MM.1S (cell line): ENCODE measurements around the gene GALNT9.

Experiments
- DNase-seq: peaks from one replicate; pipeline ENCODE4 v3.0.0-alpha.2; 2015
- H2AFZ ChIP-seq: fragments of 300-600 bp; sonication (generic); 2 replicates; pipeline ENCODE4 v1.6.0; 2016; ENCODE audit warnings: antibody characterized with exemption, low read length
- H3F3A ChIP-seq: fragments of 300-600 bp; sonication (generic); 2 replicates; pipeline ENCODE4 v1.6.1; 2016; ENCODE audit warnings: mild to moderate bottlenecking, antibody characterized with exemption, low read length, moderate library complexity, mixed read lengths; ENCODE audit not compliant: insufficient read depth
- H3K27ac ChIP-seq: fragments of 300-600 bp; sonication (generic); 2 replicates; pipeline ENCODE4 v1.5.1; 2016; ENCODE audit warnings: mild to moderate bottlenecking, low read length
- H3K27me3 ChIP-seq: fragments of 300-600 bp; sonication (generic); replicated peaks from 2 replicates; pipeline ENCODE4 v1.6.0; 2016; ENCODE audit warnings: low read length; ENCODE audit not compliant: insufficient read depth
- H3K36me3 ChIP-seq: fragments of 300-600 bp; sonication (generic); replicated peaks from 2 replicates; pipeline ENCODE4 v1.6.1; 2016; ENCODE audit warnings: mild to moderate bottlenecking, low read length, mixed read lengths; ENCODE audit not compliant: insufficient read depth
- H3K4me1 ChIP-seq: fragments of 300-600 bp; sonication (generic); 2 replicates; pipeline ENCODE4 v1.6.1; 2016; ENCODE audit warnings: low read length, mixed read lengths
- H3K4me2 ChIP-seq: fragments of 300-600 bp; sonication (generic); 2 replicates; pipeline ENCODE4 v1.6.0; 2016; ENCODE audit warnings: low read depth, low read length
- H3K4me3 ChIP-seq: fragments of 300-600 bp; sonication (generic); 2 replicates; pipeline ENCODE4 v1.5.1; 2016; ENCODE audit warnings: low read length, mixed read lengths
- H3K79me2 ChIP-seq: fragments of 300-600 bp; sonication (generic); 2 replicates; pipeline ENCODE4 v1.6.1; 2016; ENCODE audit warnings: mixed run types, low read length, mixed read lengths
- H3K9ac ChIP-seq: fragments of 300-600 bp; sonication (generic); 2 replicates; pipeline ENCODE4 v1.6.1; 2016; ENCODE audit warnings: low read length, mixed read lengths
- H3K9me2 ChIP-seq: fragments of 300-600 bp; sonication (generic); replicated peaks from 2 replicates; pipeline ENCODE4 v1.6.1; 2016; ENCODE audit warnings: mild to moderate bottlenecking, low read length, mixed read lengths; ENCODE audit not compliant: insufficient read depth
- H3K9me3 ChIP-seq: fragments of 300-600 bp; sonication (generic); replicated peaks from 2 replicates; pipeline ENCODE4 v1.6.1; 2016; ENCODE audit warnings: mild to moderate bottlenecking, low read length, mixed read lengths; ENCODE audit not compliant: insufficient read depth
- H4K20me1 ChIP-seq: fragments of 300-600 bp; sonication (generic); 2 replicates; pipeline ENCODE4 v1.6.1; 2016; ENCODE audit warnings: mild to moderate bottlenecking, low read length, moderate library complexity, mixed read lengths; ENCODE audit not compliant: insufficient read depth
- EZH2 ChIP-seq: fragments of 300-600 bp; sonication (generic); optimal IDR thresholded peaks from 2 replicates; pipeline ENCODE3; 2017; ENCODE audit warnings: low read depth, mild to moderate bottlenecking, antibody characterized with exemption, low read length, mixed read lengths
- EZH2phosphoT487 ChIP-seq: fragments of 300-600 bp; sonication (generic); IDR thresholded peaks from 2 replicates; pipeline ENCODE4 v1.6.1; 2018; ENCODE audit warnings: antibody characterized with exemption, low read length
- TF ChIP-seq, protein P1 (sequence below): fragments of 300-600 bp; sonication (generic); IDR thresholded peaks from 2 replicates; pipeline ENCODE4 v1.5.1; 2016; ENCODE audit warnings: antibody characterized with exemption, low read length, mixed read lengths

The GALNT9 gene

DNA sequence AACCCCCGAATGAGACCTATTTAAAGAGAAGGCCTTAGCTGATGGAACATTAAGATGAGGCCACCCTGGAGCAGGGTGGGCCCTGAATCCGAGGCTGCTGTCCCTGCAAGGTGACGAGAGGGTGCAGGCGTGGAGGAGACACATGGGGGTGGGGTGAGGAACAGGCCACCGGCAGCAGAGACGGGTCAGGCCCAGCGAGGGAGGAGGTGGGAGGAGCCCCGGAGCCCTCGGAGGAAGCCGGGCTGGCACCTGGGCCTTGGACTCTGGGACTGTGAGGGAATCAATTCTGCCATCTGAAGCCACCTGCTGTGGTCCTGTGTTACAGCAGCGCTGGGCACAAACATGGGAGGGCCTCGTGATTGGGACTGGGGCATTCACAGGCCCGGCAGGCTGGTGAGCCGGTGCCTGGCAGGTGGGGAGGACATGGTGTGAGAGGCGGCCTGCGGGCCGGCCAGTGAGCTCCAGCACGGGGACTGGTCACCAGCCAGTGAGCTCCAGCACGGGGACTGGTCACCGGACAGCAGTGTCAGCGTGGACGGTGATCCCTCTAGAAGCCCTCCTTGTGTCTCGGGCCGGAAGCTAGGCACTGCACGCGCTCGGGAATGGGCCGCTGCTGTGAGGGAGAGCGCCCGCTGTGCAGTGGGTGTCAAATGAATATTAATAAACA, 138.4 kb downstream of the GALNT9 start:
- no peaks in the 10 kb centered on the region for H3K36me3 ChIP-seq
- no peak overlapping the region for H3K4me3 ChIP-seq
- H4K20me1 ChIP-seq, result no peaks in the 10 kb centered on the region
- no peaks in the 10 kb centered on the region for H3K4me1 ChIP-seq
- H3F3A ChIP-seq, result no peaks in the 10 kb centered on the region
- H3K27ac ChIP-seq, result no peak overlapping the region
- DNase-seq, result no peak
- TF ChIP-seq EZH2, result no peak
- TF ChIP-seq, protein P1, sequence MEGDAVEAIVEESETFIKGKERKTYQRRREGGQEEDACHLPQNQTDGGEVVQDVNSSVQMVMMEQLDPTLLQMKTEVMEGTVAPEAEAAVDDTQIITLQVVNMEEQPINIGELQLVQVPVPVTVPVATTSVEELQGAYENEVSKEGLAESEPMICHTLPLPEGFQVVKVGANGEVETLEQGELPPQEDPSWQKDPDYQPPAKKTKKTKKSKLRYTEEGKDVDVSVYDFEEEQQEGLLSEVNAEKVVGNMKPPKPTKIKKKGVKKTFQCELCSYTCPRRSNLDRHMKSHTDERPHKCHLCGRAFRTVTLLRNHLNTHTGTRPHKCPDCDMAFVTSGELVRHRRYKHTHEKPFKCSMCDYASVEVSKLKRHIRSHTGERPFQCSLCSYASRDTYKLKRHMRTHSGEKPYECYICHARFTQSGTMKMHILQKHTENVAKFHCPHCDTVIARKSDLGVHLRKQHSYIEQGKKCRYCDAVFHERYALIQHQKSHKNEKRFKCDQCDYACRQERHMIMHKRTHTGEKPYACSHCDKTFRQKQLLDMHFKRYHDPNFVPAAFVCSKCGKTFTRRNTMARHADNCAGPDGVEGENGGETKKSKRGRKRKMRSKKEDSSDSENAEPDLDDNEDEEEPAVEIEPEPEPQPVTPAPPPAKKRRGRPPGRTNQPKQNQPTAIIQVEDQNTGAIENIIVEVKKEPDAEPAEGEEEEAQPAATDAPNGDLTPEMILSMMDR, result no peak
- no peak for TF ChIP-seq EZH2phosphoT487
- H2AFZ ChIP-seq, result no peak overlapping the region
- H3K4me2 ChIP-seq, result no peak overlapping the region
- peaks cover 36% of the 10 kb centered on the region for H3K27me3 ChIP-seq
- H3K9ac ChIP-seq, result no peak overlapping the region
- no peaks in the 10 kb centered on the region for H3K79me2 ChIP-seq
- H3K9me2 ChIP-seq, result no peaks in the 10 kb centered on the region
- no peaks in the 10 kb centered on the region for H3K9me3 ChIP-seq

GRCh38 chr12:132190012-132190755, 139.2 kb downstream of the GALNT9 start:
- no peaks in the 10 kb centered on the region for H3K9me3 ChIP-seq
- TF ChIP-seq EZH2phosphoT487 (no peak), EZH2 (no peak)
- TF ChIP-seq, protein P1, result no peak
- no peaks in the 10 kb centered on the region for H3K9me2 ChIP-seq
- no peak overlapping the region for H3K27ac ChIP-seq
- H4K20me1 ChIP-seq, result no peaks in the 10 kb centered on the region
- H3K79me2 ChIP-seq, result no peaks in the 10 kb centered on the region
- no peak overlapping the region for H3K9ac ChIP-seq
- H2AFZ ChIP-seq, result no peak overlapping the region
- H3K27me3 ChIP-seq, result peaks cover 43% of the 10 kb centered on the region
- no peak overlapping the region for H3K4me3 ChIP-seq
- no peaks in the 10 kb centered on the region for H3K4me1 ChIP-seq
- no peaks in the 10 kb centered on the region for H3F3A ChIP-seq
- no peak for DNase-seq
- no peak overlapping the region for H3K4me2 ChIP-seq
- H3K36me3 ChIP-seq, result no peaks in the 10 kb centered on the region

DNA sequence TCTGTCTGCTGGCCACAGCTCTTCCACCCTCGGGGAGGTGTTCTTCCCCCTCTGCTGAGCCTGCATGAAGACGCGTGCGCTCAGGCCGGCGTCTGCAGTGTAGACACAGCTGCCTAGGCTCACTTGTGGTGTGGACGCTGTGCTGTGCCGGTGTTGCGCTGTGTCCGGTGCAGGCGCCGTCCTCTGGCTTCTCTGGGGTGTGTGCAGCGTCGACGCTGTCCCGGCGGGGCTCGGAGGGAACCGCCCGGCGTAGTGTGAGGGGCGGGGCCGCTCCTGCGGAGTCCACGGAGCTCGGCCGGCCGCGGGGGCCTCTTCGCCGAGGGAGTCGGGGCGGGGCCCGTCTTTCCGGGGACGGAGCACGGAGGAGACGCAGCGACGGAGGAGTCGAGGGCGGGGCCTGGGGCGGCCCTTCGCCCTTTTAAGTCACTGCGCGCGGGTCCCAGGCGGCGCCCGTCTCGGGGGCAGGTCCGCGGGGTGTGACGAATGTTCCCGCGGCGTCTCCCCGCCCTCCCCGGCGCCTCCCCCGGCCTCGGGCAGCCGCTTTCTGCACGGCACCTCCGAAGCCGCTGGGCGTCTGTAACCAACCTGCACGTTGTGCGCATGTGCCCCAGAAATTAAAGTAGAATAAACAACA, 139.9 kb downstream of the GALNT9 start:
- no peaks in the 10 kb centered on the region for H3K9me2 ChIP-seq
- H3F3A ChIP-seq, result no peaks in the 10 kb centered on the region
- no peak overlapping the region for H3K4me2 ChIP-seq
- TF ChIP-seq EZH2, result no peak
- TF ChIP-seq, protein P1, result no peak
- TF ChIP-seq EZH2phosphoT487, result no peak
- no peak overlapping the region for H3K27ac ChIP-seq
- H3K9ac ChIP-seq, result no peak overlapping the region
- H3K9me3 ChIP-seq, result no peaks in the 10 kb centered on the region
- no peak overlapping the region for H3K4me3 ChIP-seq
- H4K20me1 ChIP-seq, result no peaks in the 10 kb centered on the region
- no peak overlapping the region for H2AFZ ChIP-seq
- no peak for DNase-seq
- no peaks in the 10 kb centered on the region for H3K36me3 ChIP-seq
- no peaks in the 10 kb centered on the region for H3K79me2 ChIP-seq
- no peaks in the 10 kb centered on the region for H3K4me1 ChIP-seq
- peaks cover 47% of the 10 kb centered on the region for H3K27me3 ChIP-seq
